ENCODE data around the gene ACADVL.

Gene ACADVL

DNA sequence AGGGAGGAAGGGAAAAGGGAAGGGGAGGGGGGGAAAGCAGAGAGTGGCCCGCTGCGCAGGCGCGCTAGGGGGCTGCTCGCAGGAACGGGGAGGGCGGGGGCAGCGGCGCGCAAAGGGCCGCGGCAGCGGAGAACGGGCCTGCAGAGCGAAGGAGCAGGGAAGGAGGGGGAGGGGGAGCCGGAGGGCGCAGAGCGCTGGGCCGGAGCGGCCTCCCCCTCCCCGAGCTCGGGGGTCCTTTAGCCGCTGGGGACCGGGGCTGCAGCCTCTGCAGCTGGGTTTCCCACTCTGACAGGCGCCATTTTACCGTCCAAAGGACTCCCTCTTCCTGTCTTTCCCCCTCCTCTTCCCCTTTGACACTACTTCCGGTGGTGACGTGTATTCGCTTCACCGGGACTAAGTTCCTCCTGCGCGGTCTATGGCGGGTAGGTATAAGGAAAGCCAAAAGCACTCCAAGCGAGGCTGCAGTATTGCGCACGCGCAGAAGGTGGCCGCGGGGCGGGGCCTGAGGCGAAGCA is 32.0 kb downstream of the ACADVL start, which contains the start of gene CTDNEP1:
Gene CTDNEP1, minus strand, starts transcription at position 74 of the 515 bp plus-strand sequence. CDS start 438 bp downstream, outside the sequence.
- DNase-seq (ENCODE audit: low read depth in 3 of 3): peak; percentile 98 to 100 (median 98)

GRCh38 chr17:7252176-7253043 is 32.7 kb downstream of the ACADVL start, which contains the start of gene ELP5:
TSS of gene ELP5 (plus strand) at chr17:7252215. CDS start at chr17:7252551, 336 bp downstream.
- peak; percentile 85 to 89 (median 86) for DNase-seq (ENCODE audit: low read depth in 3 of 3)

DNA sequence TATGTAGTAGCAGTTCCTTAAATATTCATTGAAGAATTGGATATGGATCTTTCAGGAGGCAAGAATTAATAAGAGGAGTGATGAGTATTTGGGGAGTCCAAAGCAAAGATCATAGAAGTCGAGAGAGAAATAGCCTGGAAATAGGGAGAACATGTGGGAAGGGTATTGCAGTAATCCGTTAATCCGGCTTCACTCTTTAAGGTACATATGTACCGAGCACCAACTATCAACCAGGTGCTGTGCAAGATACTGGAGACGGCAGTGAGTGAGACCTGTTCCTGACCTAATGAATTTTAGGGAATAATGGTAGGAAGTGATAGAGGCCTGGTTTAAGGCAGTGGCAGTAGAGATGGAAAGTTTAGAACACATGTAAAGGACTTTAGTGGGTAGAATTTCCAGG is 33.3 kb downstream of the ACADVL start:
- no peak for DNase-seq (ENCODE audit: low read depth in 3 of 3)

DNA sequence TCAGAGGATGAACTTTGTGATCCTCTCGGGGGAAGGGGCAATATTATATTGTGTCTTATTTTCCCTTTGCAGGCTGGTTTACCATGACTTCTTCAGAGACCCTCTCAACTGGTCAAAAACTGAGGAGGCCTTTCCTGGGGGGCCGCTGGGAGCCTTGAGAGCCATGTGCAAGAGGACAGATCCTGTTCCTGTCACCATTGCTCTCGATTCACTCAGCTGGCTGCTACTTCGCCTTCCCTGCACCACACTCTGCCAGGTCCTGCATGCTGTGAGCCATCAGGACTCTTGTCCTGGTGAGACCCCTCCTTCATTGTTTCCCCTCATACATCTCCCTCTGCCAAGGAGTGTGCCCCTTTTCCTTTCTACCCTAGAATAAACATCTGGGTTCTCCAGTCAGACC is 34.8 kb downstream of the ACADVL start:
- no peak for DNase-seq (ENCODE audit: low read depth in 3 of 3)

GRCh38 chr17:7256766-7257456 is 37.2 kb downstream of the ACADVL start:
- no peak for DNase-seq (ENCODE audit: low read depth in 3 of 3)

- DNase-seq (ENCODE audit: low read depth in 3 of 3): no peak
These were observed 39.2 kb downstream of the ACADVL start for GRCh38 chr17:7258731-7259554.

DNA sequence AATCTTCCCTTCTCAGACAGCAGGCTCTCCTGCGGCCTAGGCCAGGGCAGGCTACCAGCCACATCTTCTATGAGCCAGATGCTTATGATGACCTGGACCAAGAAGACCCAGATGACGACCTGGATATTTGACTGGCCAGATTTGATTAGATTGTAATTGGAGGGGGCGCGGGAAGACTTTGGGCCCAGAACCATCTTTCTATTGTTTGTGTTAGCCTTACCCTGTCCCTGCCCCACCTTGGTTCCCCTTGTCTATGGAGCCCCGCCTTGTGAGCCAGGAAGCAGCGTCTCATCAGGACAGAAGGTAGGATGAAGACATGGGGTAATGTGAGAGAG is 39.8 kb downstream of the ACADVL start:
- DNase-seq (ENCODE audit: low read depth in 3 of 3): no peak

GRCh38 chr17:7260151-7260550 is 40.4 kb downstream of the ACADVL start:
- no peak for DNase-seq (ENCODE audit: low read depth in 3 of 3)

GRCh38 chr17:7260651-7261378 is 41.1 kb downstream of the ACADVL start:
- DNase-seq (ENCODE audit: low read depth in 3 of 3): no peak

GRCh38 chr17:7261379-7262191 is 41.8 kb downstream of the ACADVL start:
- no peak for DNase-seq (ENCODE audit: low read depth in 3 of 3)

- DNase-seq (ENCODE audit: low read depth in 3 of 3): no peak
These were observed 42.6 kb downstream of the ACADVL start, which contains the start of gene CLDN7 for GRCh38 chr17:7262192-7262934. TSS of gene CLDN7 (minus strand) at chr17:7262478. CDS start at chr17:7262043, 435 bp downstream.

DNA sequence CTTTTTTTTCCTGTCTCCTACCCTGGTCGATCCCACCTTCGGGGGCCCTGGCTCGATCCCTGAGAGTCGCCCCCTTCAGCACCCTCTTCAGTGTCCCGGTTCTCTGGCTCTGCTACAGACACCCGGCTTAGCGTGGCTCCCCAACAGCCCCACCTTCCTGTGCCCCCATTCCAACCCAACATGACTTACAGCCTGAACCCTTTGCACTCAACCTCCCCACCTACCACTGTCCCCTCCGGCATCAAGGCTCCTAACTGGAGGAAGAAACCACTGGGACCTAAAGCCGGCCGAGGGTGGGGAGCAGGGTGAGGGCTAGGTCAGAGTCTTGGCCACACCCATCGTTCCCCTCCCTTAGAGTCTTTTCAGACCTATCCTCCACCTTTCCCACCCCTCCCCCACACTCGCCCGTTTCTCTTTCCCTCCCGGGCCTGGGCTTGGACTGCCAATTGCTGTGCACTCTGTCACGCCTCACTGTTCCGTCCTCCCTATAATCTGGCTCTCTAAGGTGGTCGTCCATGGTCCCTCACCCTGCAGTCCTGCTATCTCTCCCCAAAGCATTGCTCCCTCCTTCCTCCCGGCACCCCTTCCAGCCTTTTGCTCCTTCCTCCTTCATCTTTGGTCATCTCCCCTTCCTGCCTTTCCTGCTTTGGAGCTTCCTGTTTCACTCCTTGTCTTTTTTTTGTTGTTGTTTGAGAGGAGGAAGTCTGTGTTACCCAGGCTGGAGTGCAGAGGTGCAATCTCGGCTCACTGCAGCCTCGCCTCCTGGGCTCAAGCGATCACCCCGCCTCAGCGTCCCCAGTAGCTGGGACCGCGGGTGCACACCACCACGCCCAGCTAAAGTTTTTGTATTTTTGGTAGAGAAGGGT is 43.4 kb downstream of the ACADVL start:
- no peak for DNase-seq (ENCODE audit: low read depth in 3 of 3)

- no peak for DNase-seq (ENCODE audit: low read depth in 3 of 3)
These were observed 44.0 kb downstream of the ACADVL start for GRCh38 chr17:7263801-7264078.

DNA sequence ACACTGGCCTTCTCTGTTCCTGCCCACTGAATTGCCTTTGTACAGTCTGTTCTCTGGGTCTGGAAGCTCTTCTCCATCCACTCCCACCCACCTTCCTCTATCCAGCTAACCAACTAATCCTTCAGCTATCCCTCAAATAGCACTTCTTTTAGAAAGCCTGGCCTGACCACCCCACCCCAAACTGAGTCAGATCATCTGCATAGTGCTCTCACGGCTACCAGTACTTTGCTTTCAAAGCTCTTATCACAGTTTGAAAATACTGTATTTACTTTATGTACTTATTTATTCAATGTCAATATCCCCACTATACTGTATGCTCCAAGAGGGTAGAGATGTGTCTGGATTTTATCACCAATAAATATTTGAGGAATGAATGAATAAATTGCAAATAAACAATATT is 47.0 kb downstream of the ACADVL start:
- no peak for DNase-seq (ENCODE audit: low read depth in 3 of 3)
